ENCODE measurements around the gene STAG1.

- TF ChIP-seq POLR2A (IDR thresholded peaks at IDR 0.05; ENCODE audit: low read length) (no peak), GATA1 (IDR thresholded peaks at IDR 0.05; ENCODE audit: low read depth, low read length) (no peak)
Measured at GRCh38 chr3:136516095-136516494, 236.1 kb downstream of the STAG1 start.
